Lower lobe of right lung (tissue), 2 donors: Measurements from ENCODE around the gene SYPL1. TPM values are rescaled to one million over a fixed set of nuclear protein-coding genes. Genes with fewer than 3 reads are reported as not detected.

ENCODE experiments used
- ATAC-seq, 2 donors: fragments of 200-7000 bp; cut with Tn5 transposase; one replicate each; pipeline ENCODE4 v1.9.1; 2020 to 2022; ENCODE audit warnings: mild to moderate bottlenecking in 2 of 2, moderate library complexity in 2 of 2
- DNase-seq: peaks from one replicate; pipeline ENCODE4 v3.0.0-alpha.2; 2020
- H3K27ac ChIP-seq: fragments of 200-600 bp; one replicate; pipeline ENCODE4 v1.8.0; 2022
- H3K27me3 ChIP-seq: fragments of 200-600 bp; one replicate; pipeline ENCODE4 v1.8.0; 2022; ENCODE audit warnings: low read depth
- H3K36me3 ChIP-seq: fragments of 200-600 bp; one replicate; pipeline ENCODE4 v1.8.0; 2022; ENCODE audit warnings: mild to moderate bottlenecking
- H3K4me1 ChIP-seq: fragments of 200-600 bp; one replicate; pipeline ENCODE4 v1.8.0; 2022
- H3K4me3 ChIP-seq: fragments of 200-600 bp; one replicate; pipeline ENCODE4 v1.8.0; 2022; ENCODE audit warnings: mild to moderate bottlenecking
- H3K9me3 ChIP-seq: fragments of 200-600 bp; one replicate; pipeline ENCODE4 v1.8.0; 2022
- intact Hi-C: fragments of 100-400 bp; cut with DNase I; formaldehyde crosslinking; loops from one replicate; pipeline ENCODE4 v1.11.0; 2022
- total RNA-seq: library from RNA; stranded (reverse); fragmentation: NEBNext Ultra II Directional; extraction: Animal tissue kit (Norgen Biotek cat#: 25700); gene quantifications from one replicate; pipeline ENCODE4 v1.2.1, GENCODE V29; 2021
- TF ChIP-seq, protein P1 (sequence below): fragments of 200-600 bp; IDR thresholded peaks from one replicate; pipeline ENCODE4 v1.8.0; 2022; ENCODE audit warnings: antibody characterized with exemption, mild to moderate bottlenecking
- donor health status: DM: no; HTN: yes; CAD: no; lungs with severe emphysema.

The SYPL1 gene
- total RNA-seq, 1 donor from 2014 or later = 79.6 TPM

DNA sequence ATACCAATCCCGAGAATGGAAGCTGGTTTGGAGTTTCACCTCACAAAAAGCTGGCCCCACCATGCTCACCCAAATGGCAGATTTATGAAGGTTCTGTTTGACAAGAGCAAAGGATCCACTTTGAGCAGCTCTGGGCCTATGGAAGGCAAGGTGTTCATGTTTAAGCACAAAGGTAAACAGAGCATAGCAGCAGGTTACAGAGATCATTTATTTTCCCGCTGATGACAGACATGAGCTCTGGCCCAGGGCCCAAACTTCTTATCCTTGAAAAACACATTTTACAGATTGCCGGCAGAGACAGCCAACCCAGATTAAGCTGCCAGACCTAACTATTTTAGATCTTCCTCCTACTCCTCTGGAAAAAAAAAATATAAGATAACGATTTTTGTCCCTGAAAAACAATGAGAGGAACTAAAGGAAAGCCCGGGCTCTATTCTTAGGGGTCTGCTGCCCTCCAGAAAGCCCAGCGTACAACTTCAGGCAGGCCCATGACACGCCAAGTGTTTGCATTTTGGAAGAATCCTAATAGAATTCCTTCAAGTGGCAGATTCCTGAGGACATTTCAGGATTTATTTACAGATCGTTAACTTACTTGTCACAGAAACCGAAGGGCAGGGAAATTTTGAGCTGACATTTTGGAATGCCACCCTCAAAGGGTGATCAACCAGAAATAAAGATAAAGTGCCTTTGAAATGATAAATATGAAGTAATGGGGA lies 40.0 kb downstream of the SYPL1 start:
- TF ChIP-seq, protein P1, sequence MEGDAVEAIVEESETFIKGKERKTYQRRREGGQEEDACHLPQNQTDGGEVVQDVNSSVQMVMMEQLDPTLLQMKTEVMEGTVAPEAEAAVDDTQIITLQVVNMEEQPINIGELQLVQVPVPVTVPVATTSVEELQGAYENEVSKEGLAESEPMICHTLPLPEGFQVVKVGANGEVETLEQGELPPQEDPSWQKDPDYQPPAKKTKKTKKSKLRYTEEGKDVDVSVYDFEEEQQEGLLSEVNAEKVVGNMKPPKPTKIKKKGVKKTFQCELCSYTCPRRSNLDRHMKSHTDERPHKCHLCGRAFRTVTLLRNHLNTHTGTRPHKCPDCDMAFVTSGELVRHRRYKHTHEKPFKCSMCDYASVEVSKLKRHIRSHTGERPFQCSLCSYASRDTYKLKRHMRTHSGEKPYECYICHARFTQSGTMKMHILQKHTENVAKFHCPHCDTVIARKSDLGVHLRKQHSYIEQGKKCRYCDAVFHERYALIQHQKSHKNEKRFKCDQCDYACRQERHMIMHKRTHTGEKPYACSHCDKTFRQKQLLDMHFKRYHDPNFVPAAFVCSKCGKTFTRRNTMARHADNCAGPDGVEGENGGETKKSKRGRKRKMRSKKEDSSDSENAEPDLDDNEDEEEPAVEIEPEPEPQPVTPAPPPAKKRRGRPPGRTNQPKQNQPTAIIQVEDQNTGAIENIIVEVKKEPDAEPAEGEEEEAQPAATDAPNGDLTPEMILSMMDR = no peak
- H3K4me1 ChIP-seq = peaks cover 33% of the 10 kb centered on the region
- DNase-seq = no peak
- H3K27ac ChIP-seq = peak overlapping the region; percentile 80
- peak; percentile 45 to 51 for ATAC-seq
- no peaks in the 10 kb centered on the region for H3K9me3 ChIP-seq
- H3K27me3 ChIP-seq = no peaks in the 10 kb centered on the region
- no peaks in the 10 kb centered on the region for H3K36me3 ChIP-seq
- intact Hi-C loops = no loop called here
- no peak overlapping the region for H3K4me3 ChIP-seq

DNA sequence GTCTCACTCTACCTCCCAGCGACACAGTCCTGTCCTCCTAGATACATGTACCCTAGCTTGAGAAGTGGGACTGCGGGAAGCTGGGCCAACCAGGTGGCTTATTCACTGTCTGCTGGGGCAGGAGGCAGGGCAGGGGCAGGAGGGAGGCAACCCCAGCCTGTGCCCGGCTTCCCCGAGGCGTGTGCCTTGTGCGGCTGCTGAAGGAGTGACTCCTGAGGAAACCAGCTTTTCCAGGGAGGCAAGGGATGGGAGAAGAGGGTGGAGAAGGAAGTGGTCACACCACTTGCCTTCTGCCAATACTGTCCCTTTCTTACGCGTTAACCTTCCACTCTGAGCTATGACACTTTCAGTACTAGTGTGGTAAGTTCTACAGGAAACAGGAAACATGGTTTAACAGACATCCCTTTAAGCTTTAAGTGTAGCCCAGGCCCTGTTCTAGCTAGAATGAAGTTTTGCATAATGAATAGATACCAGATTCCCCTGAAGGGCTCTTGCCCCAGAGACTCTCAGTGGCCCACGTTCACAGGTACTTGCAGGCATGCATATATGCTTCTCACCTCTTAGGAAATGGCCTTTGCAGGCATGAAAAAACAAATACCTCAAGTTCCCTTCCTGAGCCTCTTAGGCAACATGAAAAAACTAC lies 40.6 kb downstream of the SYPL1 start:
- TF ChIP-seq, protein P1 = no peak
- Histone ChIP-seq H3K9me3 (no peaks in the 10 kb centered on the region), H3K27me3 (no peaks in the 10 kb centered on the region), H3K27ac (peak overlapping the region; percentile 80), H3K36me3 (no peaks in the 10 kb centered on the region), H3K4me3 (no peak overlapping the region), H3K4me1 (peaks cover 33% of the 10 kb centered on the region)
- DNase-seq = peak; percentile 62
- intact Hi-C loops = no loop called here
- ATAC-seq = peak; percentile 76 to 87

DNA sequence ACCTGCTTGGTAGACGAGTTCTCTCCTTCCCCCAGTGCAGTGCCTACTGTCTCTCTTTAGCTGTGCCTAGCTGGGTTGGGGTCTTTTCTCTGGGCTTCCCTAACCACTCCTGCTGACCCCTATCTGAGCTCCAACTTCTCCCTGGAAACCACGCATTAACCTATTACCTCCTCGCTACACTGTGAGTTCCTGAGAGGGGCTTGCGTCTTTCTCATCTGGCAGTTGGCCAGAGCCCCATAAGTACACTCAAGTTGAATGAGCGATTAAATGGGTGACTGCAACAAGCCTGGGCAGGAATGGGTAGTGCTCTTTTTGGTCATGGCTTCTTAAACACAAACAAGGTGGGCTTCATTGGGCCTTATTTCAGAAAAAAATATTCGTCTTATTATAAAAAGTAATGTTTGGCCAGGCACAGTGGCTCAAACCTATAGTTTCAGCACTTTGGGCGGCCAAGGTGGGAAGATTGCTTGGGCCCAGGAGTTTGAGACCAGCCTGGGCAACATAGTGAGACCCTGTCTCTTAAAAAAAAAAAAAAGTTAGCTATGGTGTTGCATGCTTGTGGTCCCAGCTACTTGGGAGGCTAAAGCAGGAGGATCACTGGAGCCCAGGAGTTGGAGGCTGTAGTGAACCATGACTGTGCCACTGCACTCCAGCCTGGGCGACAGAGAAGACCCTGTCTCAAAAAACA lies 41.4 kb downstream of the SYPL1 start:
- Histone ChIP-seq H3K4me3 (no peak overlapping the region), H3K27ac (peak overlapping the region; percentile 80), H3K9me3 (no peaks in the 10 kb centered on the region), H3K27me3 (no peaks in the 10 kb centered on the region), H3K36me3 (no peaks in the 10 kb centered on the region), H3K4me1 (peaks cover 40% of the 10 kb centered on the region)
- TF ChIP-seq, protein P1 = no peak
- no peak for DNase-seq
- peak in 1 of 2 donors; percentile 3 for ATAC-seq
- intact Hi-C loops = no loop called here

- Histone ChIP-seq H3K9me3 (no peaks in the 10 kb centered on the region), H3K36me3 (no peaks in the 10 kb centered on the region), H3K27me3 (no peaks in the 10 kb centered on the region), H3K4me1 (peaks cover 46% of the 10 kb centered on the region), H3K4me3 (no peak overlapping the region), H3K27ac (no peak overlapping the region)
- ATAC-seq = peak; percentile 58 to 73
- TF ChIP-seq, protein P1 = no peak
- DNase-seq = peak; percentile 65
- intact Hi-C loops = no loop called here
Observed at GRCh38 chr7:106070201-106070551, 41.9 kb downstream of the SYPL1 start.

- no peaks in the 10 kb centered on the region for H3K27me3 ChIP-seq
- no peak for DNase-seq
- H3K9me3 ChIP-seq = no peaks in the 10 kb centered on the region
- TF ChIP-seq, protein P1 = no peak
- no peak overlapping the region for H3K4me3 ChIP-seq
- H3K27ac ChIP-seq = no peak overlapping the region
- no peaks in the 10 kb centered on the region for H3K36me3 ChIP-seq
- no peak for ATAC-seq
- intact Hi-C loops = no loop called here
- peaks cover 51% of the 10 kb centered on the region for H3K4me1 ChIP-seq
Observed at GRCh38 chr7:106069471-106070200, 42.5 kb downstream of the SYPL1 start.
